Panc1 (cell line): ENCODE results near the gene RASGEF1C. TPM values are rescaled to one million over a fixed set of nuclear protein-coding genes. Genes with fewer than 3 reads are reported as not detected.

Experiments
- ATAC-seq: fragments of 200-7000 bp; cut with Tn5 transposase; 2 replicates; pipeline ENCODE4 v1.9.1; 2020; ENCODE audit warnings: mild to moderate bottlenecking, moderate library complexity
- BruUV-seq: library from RNA; stranded (reverse); fragments of 400-500 nt; replicated peaks from 2 replicates; lab custom pipeline; 2021; lab: Mats Ljungman, UMichigan
- CTCF ChIA-PET: fragments of 300-600 bp; sonication (Branson Sonifier 250); formaldehyde crosslinking; loops from one replicate; lab custom pipeline; 2022; ENCODE audit warnings: antibody characterized with exemption; lab: Charles Lee
- POLR2A ChIA-PET: fragments of 300-600 bp; sonication (Branson Sonifier 250); formaldehyde crosslinking; loops from one replicate; lab custom pipeline; 2022; ENCODE audit warnings: antibody characterized with exemption; lab: Charles Lee
- DNase-seq: peaks from one replicate; pipeline ENCODE4 v3.0.0-alpha.2; 2010; ENCODE audit warnings: low read depth, low spot score
- H3K27ac ChIP-seq: 2 replicates; pipeline ENCODE4 v1.5.1; 2011; ENCODE audit warnings: mild to moderate bottlenecking, low read length, inconsistent platforms
- H3K27me3 ChIP-seq: fragments of 200-500 bp; sonication (Bioruptor generic); 2 replicates; pipeline ENCODE4 v1.6.0; 2014; ENCODE audit warnings: low read length, inconsistent platforms; ENCODE audit not compliant: control insufficient read depth, insufficient read depth
- H3K36me3 ChIP-seq: fragments of 200-500 bp; sonication (Bioruptor generic); 2 replicates; pipeline ENCODE4 v1.5.1; 2014; ENCODE audit warnings: inconsistent platforms, mild to moderate bottlenecking, low read length, moderate library complexity; ENCODE audit not compliant: control insufficient read depth, insufficient read depth
- H3K4me1 ChIP-seq: 2 replicates; pipeline ENCODE4 v1.5.1; 2011; ENCODE audit warnings: inconsistent platforms, mild to moderate bottlenecking, low read length, moderate library complexity; ENCODE audit not compliant: control insufficient read depth, insufficient read depth
- H3K4me3 ChIP-seq, 2 experiments: 2 replicates each; pipeline ENCODE4 v1.5.1; 2011 to 2012; ENCODE audit warnings: low read depth in 2 of 2, low read length in 2 of 2, mild to moderate bottlenecking in 2 of 2, inconsistent platforms in 1 of 2, moderate library complexity in 1 of 2
- H3K9me3 ChIP-seq: fragments of 200-500 bp; sonication (Bioruptor generic); 2 replicates; pipeline ENCODE4 v1.5.1; 2014; ENCODE audit warnings: low read depth, mild to moderate bottlenecking, inconsistent platforms, low read length, moderate library complexity; ENCODE audit not compliant: control insufficient read depth, insufficient read depth
- CTCF ChIP-seq: fragments of 450-650 bp; IDR thresholded peaks from 2 replicates; pipeline ENCODE4 v1.5.1; 2017; ENCODE audit warnings: mild to moderate bottlenecking
- POLR2AphosphoS5 ChIP-seq: IDR thresholded peaks from 2 replicates; pipeline ENCODE4 v1.6.1; 2012; ENCODE audit warnings: mild to moderate bottlenecking, low read depth, low read length, moderate library complexity
- REST ChIP-seq, 2 experiments: IDR thresholded peaks; 2 replicates each; pipeline ENCODE4 v1.6.1; 2011 to 2012; ENCODE audit warnings: low read depth in 2 of 2, control low read depth in 1 of 2, low read length in 1 of 2, mild to moderate bottlenecking in 1 of 2, moderate library complexity in 1 of 2; ENCODE audit not compliant: insufficient read depth in 1 of 2
- SIN3A ChIP-seq: IDR thresholded peaks from 2 replicates; pipeline ENCODE4 v1.6.1; 2012; ENCODE audit warnings: low read depth, mild to moderate bottlenecking, low read length, moderate library complexity, borderline replicate concordance; ENCODE audit not compliant: insufficient read depth
- TCF7L2 ChIP-seq: IDR thresholded peaks from 2 replicates; pipeline ENCODE4 v1.6.1; 2011; ENCODE audit warnings: mild to moderate bottlenecking, low read depth, low read length, inconsistent platforms
- in situ Hi-C: cut with HindIII; loops from 2 replicates; pipeline ENCODE4 v1.10.0; 2016; ENCODE audit warnings: low sequenced_read_pairs, low pct_unique_long_range_greater_than_20kb
- intact Hi-C: fragments of 100-400 bp; cut with micrococcal nuclease; formaldehyde crosslinking; loops from one replicate; pipeline ENCODE4 v1.10.0; 2022; ENCODE audit not compliant: unreplicated experiment
- total RNA-seq: library from RNA; stranded (reverse); gene quantifications from one replicate; pipeline ENCODE4 v1.2.1, GENCODE V29; 2021; ENCODE audit not compliant: unreplicated experiment

The RASGEF1C gene
- total RNA-seq, 1 experiment from 2014 or later = 0.49 TPM

- Histone ChIP-seq H3K27me3 (no peaks in the 10 kb centered on the region), H3K4me3 (no peak overlapping the region), H3K4me1 (peaks cover 10% of the 10 kb centered on the region; the same call in 1 of the 2 replicates), H3K27ac (no peak overlapping the region), H3K36me3 (no peaks in the 10 kb centered on the region), H3K9me3 (no peaks in the 10 kb centered on the region)
- CTCF ChIA-PET = interaction anchor here (0.8 kb wide), 1 partner anchor 161 kb away, joined by 7 read pairs; no protein-coding TSS in a partner anchor
- in situ Hi-C loops = no loop called here
- intact Hi-C loops = no loop called here
- TF ChIP-seq TCF7L2 (no peak), POLR2AphosphoS5 (no peak), CTCF (no peak), REST (IDR thresholded peaks at IDR 0.05; ENCODE audit: insufficient read depth in 1 of 2, low read depth in 2 of 2, low read length in 1 of 2) (no peak), SIN3A (no peak)
- DNase-seq = no peak
- no TSS peak for BruUV-seq
- ATAC-seq = no peak
- POLR2A ChIA-PET = interaction anchor here (0.5 kb wide), 1 partner anchor 94 kb away, joined by 3 read pairs; no protein-coding TSS in a partner anchor
Observed at GRCh38 chr5:180053061-180053602, 155.9 kb downstream of the RASGEF1C start.

GRCh38 chr5:180052211-180052818 lies 156.7 kb downstream of the RASGEF1C start:
- Histone ChIP-seq H3K4me1 (peaks cover 10% of the 10 kb centered on the region; the same call in 1 of the 2 replicates), H3K4me3 (no peak overlapping the region), H3K9me3 (no peaks in the 10 kb centered on the region; the same call in 1 of the 2 replicates), H3K27me3 (no peaks in the 10 kb centered on the region), H3K27ac (no peak overlapping the region), H3K36me3 (no peaks in the 10 kb centered on the region)
- BruUV-seq = no TSS peak
- CTCF ChIA-PET = no interaction called here
- POLR2A ChIA-PET = no interaction called here
- TF ChIP-seq TCF7L2 (no peak), POLR2AphosphoS5 (no peak), REST (IDR thresholded peaks at IDR 0.05; ENCODE audit: insufficient read depth in 1 of 2, low read depth in 2 of 2, low read length in 1 of 2) (no peak)
- no peak for DNase-seq
- in situ Hi-C loops (no loop called here), intact Hi-C loops (no loop called here)
- ATAC-seq = no peak

Other genes starting within 250 kb of the RASGEF1C start
- 73.1 TPM for gene RNF130, start 137.5 kb downstream of the RASGEF1C start, total RNA-seq
- gene MAPK9, start 82.9 kb upstream of the RASGEF1C start, total RNA-seq = 44.1 TPM
- 2.1 TPM for gene GFPT2, start 144.1 kb upstream of the RASGEF1C start, total RNA-seq